ENCODE results near the gene SLC39A3. TPM values are rescaled to one million over a fixed set of nuclear protein-coding genes. Genes with fewer than 3 reads are reported as not detected.

Gene SLC39A3
- total and polyA plus RNA-seq, 2 of the 8 experiments (the other 6 are each of a cell fraction or from before 2014, with no cell fraction given) = 33.0 to 52.9 TPM

GRCh38 chr19:2754659-2755447 is 15.0 kb upstream of the SLC39A3 start:
- no peaks in the 10 kb centered on the region for H3K79me2 ChIP-seq (ENCODE audit: control insufficient read depth in 1 of 2, insufficient read depth in 2 of 2, low read length in 2 of 2)
- no peak for FAIRE-seq
- H3K23ac ChIP-seq (ENCODE audit: insufficient read length) = no peak overlapping the region
- DNase-seq (ENCODE audit: low read depth in 1 of 2, low spot score in 2 of 2) = no peak
- H3K79me1 ChIP-seq (ENCODE audit: low read depth, low read length) = no peaks in the 10 kb centered on the region
- ChIA-PET POLR2A (ENCODE audit: partially characterized antibody) (interaction anchor here (0.6 kb wide), 1 partner anchor 506 kb away, joined by 3 read pairs; no protein-coding TSS in a partner anchor), CTCF (ENCODE audit: partially characterized antibody) (interaction anchor here (0.8 to 9.8 kb wide), 3 partner anchors 10 to 107 kb away, joined by 3 to 117 read pairs (median 5); no protein-coding TSS in a partner anchor)
- WGBS, 2 experiments (ENCODE audit: extremely low coverage in 1 of 2, insufficient coverage in 1 of 2, insufficient read length in 1 of 2, insufficient replicate concordance in 2 of 2, low coverage in 1 of 2, low lambda C conversion rate in 2 of 2, missing lambda C conversion rate in 1 of 2) = 92% methylated on average over 40 of the region's 43 CpGs; no CpG with 5 or more reads in 1 of the 2 experiments
- no peak overlapping the region for H4K8ac ChIP-seq (ENCODE audit: extremely low read depth, insufficient read depth, low read length)
- H3K36me3 ChIP-seq (ENCODE audit: control insufficient read depth in 2 of 4, insufficient read depth in 4 of 4, low read length in 3 of 4) = peaks cover 11 to 44% (median 31%) of the 10 kb centered on the region in 4 experiments
- no peak overlapping the region for H2AK5ac ChIP-seq (ENCODE audit: low read depth, low read length)
- H3K18ac ChIP-seq (ENCODE audit: extremely low read depth, low read length) = no peak overlapping the region
- no peak overlapping the region for H4K5ac ChIP-seq (ENCODE audit: insufficient read length, low read depth, low read length)
- no peak overlapping the region for H3K56ac ChIP-seq (replicated peaks; ENCODE audit: insufficient read length, low read depth, low read length)
- H2BK120ac ChIP-seq (replicated peaks; ENCODE audit: low read depth, low read length) = no peak overlapping the region
- no peaks in the 10 kb centered on the region for H3K4me1 ChIP-seq (replicated peaks in 1 of 4; ENCODE audit: control insufficient read depth in 3 of 4, insufficient read depth in 4 of 4, low read length in 3 of 4)
- no peak overlapping the region for H2BK5ac ChIP-seq (ENCODE audit: low read depth, low read length)
- H3K14ac ChIP-seq (ENCODE audit: insufficient read length) = no peak overlapping the region
- H3K9me3 ChIP-seq (ENCODE audit: insufficient read depth in 2 of 2, low read depth in 1 of 2, low read length in 1 of 2) = no peaks in the 10 kb centered on the region
- no peak overlapping the region for H3K4ac ChIP-seq (replicated peaks; ENCODE audit: insufficient read length, low read depth, low read length)
- H2BK20ac ChIP-seq (ENCODE audit: low read length) = no peak overlapping the region
- H3K27ac ChIP-seq (ENCODE audit: low read depth, low read length) = no peak overlapping the region
- no peak overlapping the region for H3K9ac ChIP-seq (replicated peaks in 1 of 4; ENCODE audit: extremely low read depth in 1 of 4, low read depth in 3 of 4, low read length in 3 of 4)
- H2BK15ac ChIP-seq (ENCODE audit: low read length) = no peak overlapping the region
- no peak overlapping the region for H2BK12ac ChIP-seq (ENCODE audit: low read depth, low read length)
- no peak overlapping the region for H4K91ac ChIP-seq (replicated peaks; ENCODE audit: insufficient read length, low read length)
- peaks cover 0 to 10% of the 10 kb centered on the region in 2 experiments for H4K20me1 ChIP-seq (replicated peaks in 1 of 2; ENCODE audit: control insufficient read depth in 1 of 2, insufficient read depth in 2 of 2, low read length in 2 of 2)
- H3K27me3 ChIP-seq (replicated peaks in 1 of 4; ENCODE audit: control insufficient read depth in 3 of 4, extremely low read depth in 1 of 4, insufficient read depth in 3 of 4, low read length in 3 of 4) = no peaks in the 10 kb centered on the region
- no peaks in the 10 kb centered on the region for H3K23me2 ChIP-seq (ENCODE audit: low read depth, low read length)
- no peak overlapping the region for H3K4me2 ChIP-seq (ENCODE audit: insufficient read depth in 1 of 2, low read depth in 2 of 2, low read length in 2 of 2)
- no peak overlapping the region for H3K4me3 ChIP-seq (ENCODE audit: extremely low read depth in 1 of 4, insufficient read depth in 2 of 4, low read depth in 3 of 4, low read length in 4 of 4)
- no peak overlapping the region for H2AFZ ChIP-seq (ENCODE audit: low read length)
- TF ChIP-seq MAX (IDR thresholded peaks at IDR 0.05) (no peak), BRCA1 (IDR thresholded peaks at IDR 0.05; ENCODE audit: low read depth, low read length) (no peak), TEAD4 (IDR thresholded peaks at IDR 0.05; ENCODE audit: low read depth, low read length) (no peak), SIX5 (IDR thresholded peaks at IDR 0.05; ENCODE audit: low read depth, low read length) (no peak), JUN (IDR thresholded peaks at IDR 0.05; ENCODE audit: low read depth, low read length) (no peak), CBX5 (IDR thresholded peaks at IDR 0.05; ENCODE audit: low read depth, low read length) (no peak), MAFK (IDR thresholded peaks at IDR 0.05; ENCODE audit: low read depth, low read length) (no peak), FOSL1 (IDR thresholded peaks at IDR 0.05; ENCODE audit: insufficient read depth, low read depth, low read length) (no peak), RBBP5 (IDR thresholded peaks at IDR 0.05; ENCODE audit: borderline replicate concordance, low read depth, low read length) (no peak), EGR1 (IDR thresholded peaks at IDR 0.05; ENCODE audit: borderline replicate concordance, low read depth, low read length) (no peak), ATF2 (IDR thresholded peaks at IDR 0.05; ENCODE audit: low read length) (no peak)

All from H1 (cell line).